Natural killer cell (primary cell): ENCODE measurements around the gene ENTR1. TPM values are rescaled to one million over a fixed set of nuclear protein-coding genes. Genes with fewer than 3 reads are reported as not detected.

Source experiments
- ATAC-seq, 3 donors: fragments of 150-1000 bp in 2 of 3; fragments of 200-7000 bp in 1 of 3; cut with Tn5 transposase; 1 replicate in 1 of 3; 2 replicates in 2 of 3; pipeline ENCODE4 v1.10.0; 2021; ENCODE audit warnings: mild to moderate bottlenecking in 2 of 3, moderate library complexity in 2 of 3
- DNase-seq, 2 donors: peaks; one replicate each; pipeline versions ENCODE4 v3.0.0 to v3.0.0-alpha.2; 2013 to 2021; ENCODE audit warnings: mixed read lengths in 1 of 2
- H3K27ac ChIP-seq: one replicate; pipeline ENCODE4 v1.5.1; 2013; ENCODE audit warnings: mild to moderate bottlenecking, low read length
- H3K27me3 ChIP-seq: one replicate; pipeline ENCODE4 v1.6.1; 2013; ENCODE audit warnings: low read length; ENCODE audit not compliant: control insufficient read depth, insufficient read depth
- H3K36me3 ChIP-seq: one replicate; pipeline ENCODE4 v1.6.1; 2013; ENCODE audit warnings: low read length; ENCODE audit not compliant: control insufficient read depth, insufficient read depth
- H3K4me1 ChIP-seq: one replicate; pipeline ENCODE4 v1.6.1; 2013; ENCODE audit warnings: low read length; ENCODE audit not compliant: control insufficient read depth, insufficient read depth
- H3K4me3 ChIP-seq: one replicate; pipeline ENCODE4 v1.5.1; 2013; ENCODE audit warnings: low read length
- H3K9me3 ChIP-seq: one replicate; pipeline ENCODE4 v1.6.1; 2013; ENCODE audit warnings: low read length; ENCODE audit not compliant: control insufficient read depth, insufficient read depth
- H3K27ac Mint-ChIP-seq, 2 donors: one replicate each; pipeline ENCODE4 v1.8.0; 2022; ENCODE audit warnings: mild to moderate bottlenecking in 2 of 2, mixed read lengths in 2 of 2, moderate library complexity in 1 of 2
- H3K27me3 Mint-ChIP-seq, 2 donors: one replicate each; pipeline ENCODE4 v1.8.0; 2022; ENCODE audit warnings: low read depth in 2 of 2, mixed read lengths in 2 of 2
- H3K36me3 Mint-ChIP-seq: one replicate; pipeline ENCODE4 v1.8.0; 2022; ENCODE audit warnings: mixed read lengths
- H3K4me1 Mint-ChIP-seq, 2 donors: one replicate each; pipeline ENCODE4 v1.8.0; 2022; ENCODE audit warnings: mixed read lengths in 2 of 2
- H3K4me3 Mint-ChIP-seq: one replicate; pipeline ENCODE4 v1.8.0; 2022; ENCODE audit warnings: mild to moderate bottlenecking, moderate library complexity, mixed read lengths
- H3K9me3 Mint-ChIP-seq, 2 donors: one replicate each; pipeline ENCODE4 v1.8.0; 2022; ENCODE audit warnings: mixed read lengths in 2 of 2
- WGBS: methylation state at CpG from one replicate; pipeline ENCODE4 v1.1.7; 2013; ENCODE audit warnings: missing lambda C conversion rate; ENCODE audit not compliant: insufficient coverage; 5-methylcytosine and 5-hydroxymethylcytosine counted together
- intact Hi-C: fragments of 100-400 bp; cut with micrococcal nuclease; formaldehyde crosslinking; loops from one replicate; pipeline ENCODE4 v1.14.2; 2022
- total RNA-seq, 4 donors: library from RNA; stranded (reverse); fragments of 120-200 nt in 1 of 4; gene quantifications; one replicate each; pipeline versions ENCODE4 v1.2.3 to v1.2.4, GENCODE V29; 2013 to 2022
- TF ChIP-seq, protein P1 (sequence below): fragments of 200-600 bp; IDR thresholded peaks from one replicate; pipeline ENCODE4 v1.8.0; 2022; ENCODE audit warnings: antibody characterized with exemption

The ENTR1 gene
- total RNA-seq, 3 donors from 2014 or later (not counting 1 experiment from before 2014, with no cell fraction given) = 38.7 to 62.3 (median 41.6) TPM

DNA sequence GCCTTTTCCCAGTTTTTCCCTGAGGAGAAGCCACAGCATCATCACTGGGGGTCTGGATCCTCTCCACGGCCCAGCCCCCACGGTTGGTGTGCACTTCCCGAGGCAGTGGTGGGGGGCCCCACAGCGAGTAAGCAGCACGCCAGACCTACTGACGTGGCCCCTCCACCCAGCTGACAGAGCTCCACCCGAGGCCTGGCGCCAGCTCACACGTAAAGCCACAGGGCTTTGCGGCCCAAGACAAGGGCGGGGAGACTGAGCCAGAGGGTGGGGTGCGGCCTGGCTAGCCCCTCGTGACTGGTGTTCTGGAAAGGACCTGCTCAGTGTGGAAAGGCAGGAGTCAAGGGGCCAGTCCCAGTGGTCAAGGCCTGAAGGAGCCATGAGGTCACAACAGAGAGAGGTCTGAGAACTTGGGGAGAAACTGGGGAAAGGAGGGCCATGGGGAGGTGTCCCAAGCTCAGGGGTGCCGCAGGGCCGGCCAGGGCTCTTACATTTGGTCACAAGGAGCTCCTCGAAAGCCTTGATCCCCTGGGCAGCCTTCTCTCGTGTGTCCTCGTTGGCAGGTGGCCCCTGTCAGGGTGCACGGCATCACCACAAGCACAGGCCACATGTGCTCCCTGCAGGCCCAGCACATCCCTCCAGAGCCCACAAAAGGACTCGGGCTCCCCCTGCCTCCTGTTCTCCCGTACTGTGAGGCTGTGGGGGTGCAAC, 15.9 kb downstream of the ENTR1 start:
- H3K36me3 ChIP-seq = peaks cover 42% of the 10 kb centered on the region
- no peak for DNase-seq
- no peak overlapping the region for H3K4me3 Mint-ChIP-seq
- H3K4me3 ChIP-seq = no peak overlapping the region
- intact Hi-C loops = no loop called here
- H3K27ac Mint-ChIP-seq = no peak overlapping the region
- no peak overlapping the region for H3K27ac ChIP-seq
- ATAC-seq = no peak
- WGBS = 94% methylated on average over 21 of the region's 21 CpGs
- no peaks in the 10 kb centered on the region for H3K36me3 Mint-ChIP-seq
- no peaks in the 10 kb centered on the region for H3K27me3 ChIP-seq
- TF ChIP-seq, protein P1, sequence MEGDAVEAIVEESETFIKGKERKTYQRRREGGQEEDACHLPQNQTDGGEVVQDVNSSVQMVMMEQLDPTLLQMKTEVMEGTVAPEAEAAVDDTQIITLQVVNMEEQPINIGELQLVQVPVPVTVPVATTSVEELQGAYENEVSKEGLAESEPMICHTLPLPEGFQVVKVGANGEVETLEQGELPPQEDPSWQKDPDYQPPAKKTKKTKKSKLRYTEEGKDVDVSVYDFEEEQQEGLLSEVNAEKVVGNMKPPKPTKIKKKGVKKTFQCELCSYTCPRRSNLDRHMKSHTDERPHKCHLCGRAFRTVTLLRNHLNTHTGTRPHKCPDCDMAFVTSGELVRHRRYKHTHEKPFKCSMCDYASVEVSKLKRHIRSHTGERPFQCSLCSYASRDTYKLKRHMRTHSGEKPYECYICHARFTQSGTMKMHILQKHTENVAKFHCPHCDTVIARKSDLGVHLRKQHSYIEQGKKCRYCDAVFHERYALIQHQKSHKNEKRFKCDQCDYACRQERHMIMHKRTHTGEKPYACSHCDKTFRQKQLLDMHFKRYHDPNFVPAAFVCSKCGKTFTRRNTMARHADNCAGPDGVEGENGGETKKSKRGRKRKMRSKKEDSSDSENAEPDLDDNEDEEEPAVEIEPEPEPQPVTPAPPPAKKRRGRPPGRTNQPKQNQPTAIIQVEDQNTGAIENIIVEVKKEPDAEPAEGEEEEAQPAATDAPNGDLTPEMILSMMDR = no peak
- peaks cover 16% of the 10 kb centered on the region for H3K4me1 ChIP-seq
- peaks cover 9 to 12% of the 10 kb centered on the region in 2 donors for H3K4me1 Mint-ChIP-seq
- no peaks in the 10 kb centered on the region for H3K9me3 Mint-ChIP-seq
- no peaks in the 10 kb centered on the region for H3K9me3 ChIP-seq
- no peaks in the 10 kb centered on the region for H3K27me3 Mint-ChIP-seq

DNA sequence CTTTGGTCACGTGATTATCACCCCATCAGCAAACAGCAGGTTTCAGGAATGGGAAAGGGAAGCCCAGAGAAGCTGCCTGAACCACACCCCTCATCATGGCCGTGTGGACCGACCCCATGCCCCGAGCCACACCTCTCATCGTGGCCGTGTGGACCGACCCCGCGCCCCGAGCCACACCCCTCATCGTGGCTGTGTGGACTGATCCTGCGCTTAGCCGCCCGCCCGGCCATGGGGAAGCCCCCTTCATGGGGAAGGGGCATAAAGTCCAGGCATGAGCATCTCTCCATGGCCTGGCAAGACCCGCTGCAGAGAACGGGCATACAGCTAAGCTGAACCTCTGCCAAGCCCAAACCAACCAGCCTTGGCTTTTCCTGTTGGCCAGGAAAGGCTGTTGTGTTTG, 16.9 kb downstream of the ENTR1 start:
- H3K9me3 Mint-ChIP-seq = no peaks in the 10 kb centered on the region
- no peaks in the 10 kb centered on the region for H3K9me3 ChIP-seq
- no peaks in the 10 kb centered on the region for H3K36me3 Mint-ChIP-seq
- no peaks in the 10 kb centered on the region for H3K27me3 Mint-ChIP-seq
- intact Hi-C loops = no loop called here
- H3K27ac Mint-ChIP-seq = no peak overlapping the region
- peaks cover 48% of the 10 kb centered on the region for H3K36me3 ChIP-seq
- H3K27me3 ChIP-seq = no peaks in the 10 kb centered on the region
- DNase-seq (no peak), ATAC-seq (no peak)
- no peak overlapping the region for H3K27ac ChIP-seq
- TF ChIP-seq, protein P1 = no peak
- H3K4me3 Mint-ChIP-seq = no peak overlapping the region
- H3K4me1 Mint-ChIP-seq = peaks cover 0 to 4% of the 10 kb centered on the region in 2 donors
- no peak overlapping the region for H3K4me3 ChIP-seq
- 97% methylated on average over 17 of the region's 17 CpGs for WGBS
- peaks cover 6% of the 10 kb centered on the region for H3K4me1 ChIP-seq

DNA sequence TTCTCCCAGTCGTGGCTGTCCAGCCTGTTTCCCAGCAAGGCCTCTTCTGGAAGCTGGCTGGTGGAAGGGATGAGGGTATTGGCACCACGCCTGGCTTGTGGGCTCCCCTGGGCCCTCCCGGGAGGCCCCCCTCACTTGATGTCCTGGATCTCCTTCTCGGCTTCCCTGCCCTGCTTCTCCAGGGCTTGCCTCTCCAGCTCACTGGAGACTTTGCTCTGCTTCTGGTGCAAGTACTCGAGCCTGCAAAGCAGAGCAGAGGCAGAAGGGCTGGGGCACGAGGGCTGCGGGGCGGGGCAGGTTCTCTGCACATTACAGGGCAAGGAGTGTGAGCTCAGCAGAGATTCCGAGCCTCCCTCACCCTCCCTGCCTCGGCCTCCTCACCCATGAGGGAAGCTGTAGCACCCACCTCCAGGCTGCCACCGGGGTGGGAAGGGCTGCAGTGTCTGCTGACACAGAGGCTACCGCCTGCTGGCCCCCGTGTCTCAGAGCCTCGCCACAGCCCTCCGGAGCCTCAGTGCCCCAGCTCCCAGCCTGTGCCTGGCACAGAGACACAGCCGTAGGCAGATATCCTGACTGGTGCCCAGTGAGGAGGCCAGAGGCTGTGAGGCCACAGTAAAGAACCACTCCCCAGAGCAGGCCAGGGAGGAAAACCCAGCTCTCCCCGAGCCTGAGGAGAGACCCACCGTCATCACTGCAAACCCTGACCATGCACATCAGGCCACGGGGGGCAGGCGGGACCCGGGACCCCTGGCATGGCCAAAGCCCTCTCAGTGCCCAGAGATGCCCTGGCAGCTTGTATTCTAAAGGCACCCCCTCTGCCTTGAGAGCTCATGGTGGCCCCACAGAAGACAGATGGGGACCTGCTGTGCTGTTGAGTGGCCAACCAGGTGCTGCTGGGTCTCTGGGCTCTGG, 17.6 kb downstream of the ENTR1 start:
- H3K4me3 ChIP-seq = no peak overlapping the region
- no peaks in the 10 kb centered on the region for H3K9me3 Mint-ChIP-seq
- TF ChIP-seq, protein P1 = no peak
- no peaks in the 10 kb centered on the region for H3K27me3 Mint-ChIP-seq
- no peaks in the 10 kb centered on the region for H3K4me1 ChIP-seq
- 92% methylated on average over 21 of the region's 21 CpGs for WGBS
- no peaks in the 10 kb centered on the region for H3K27me3 ChIP-seq
- no peak overlapping the region for H3K4me3 Mint-ChIP-seq
- no peaks in the 10 kb centered on the region for H3K4me1 Mint-ChIP-seq
- intact Hi-C loops = no loop called here
- no peaks in the 10 kb centered on the region for H3K36me3 Mint-ChIP-seq
- H3K27ac Mint-ChIP-seq = no peak overlapping the region
- H3K9me3 ChIP-seq = no peaks in the 10 kb centered on the region
- DNase-seq = no peak
- no peak overlapping the region for H3K27ac ChIP-seq
- peaks cover 54% of the 10 kb centered on the region for H3K36me3 ChIP-seq
- no peak for ATAC-seq
